Pons (tissue), 1 donor: ENCODE results near the gene ZRSR2.
"Not testable (repeated sequence)": the region's sequence is repeated elsewhere in the genome, so short reads cannot be mapped to it uniquely, and the experiment has no call there.

ENCODE experiments used
- DNase-seq: peaks from one replicate; pipeline ENCODE4 v3.0.0-alpha.2; 2016; ENCODE audit warnings: low spot score

The ZRSR2 gene, protein sequence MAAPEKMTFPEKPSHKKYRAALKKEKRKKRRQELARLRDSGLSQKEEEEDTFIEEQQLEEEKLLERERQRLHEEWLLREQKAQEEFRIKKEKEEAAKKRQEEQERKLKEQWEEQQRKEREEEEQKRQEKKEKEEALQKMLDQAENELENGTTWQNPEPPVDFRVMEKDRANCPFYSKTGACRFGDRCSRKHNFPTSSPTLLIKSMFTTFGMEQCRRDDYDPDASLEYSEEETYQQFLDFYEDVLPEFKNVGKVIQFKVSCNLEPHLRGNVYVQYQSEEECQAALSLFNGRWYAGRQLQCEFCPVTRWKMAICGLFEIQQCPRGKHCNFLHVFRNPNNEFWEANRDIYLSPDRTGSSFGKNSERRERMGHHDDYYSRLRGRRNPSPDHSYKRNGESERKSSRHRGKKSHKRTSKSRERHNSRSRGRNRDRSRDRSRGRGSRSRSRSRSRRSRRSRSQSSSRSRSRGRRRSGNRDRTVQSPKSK

DNA sequence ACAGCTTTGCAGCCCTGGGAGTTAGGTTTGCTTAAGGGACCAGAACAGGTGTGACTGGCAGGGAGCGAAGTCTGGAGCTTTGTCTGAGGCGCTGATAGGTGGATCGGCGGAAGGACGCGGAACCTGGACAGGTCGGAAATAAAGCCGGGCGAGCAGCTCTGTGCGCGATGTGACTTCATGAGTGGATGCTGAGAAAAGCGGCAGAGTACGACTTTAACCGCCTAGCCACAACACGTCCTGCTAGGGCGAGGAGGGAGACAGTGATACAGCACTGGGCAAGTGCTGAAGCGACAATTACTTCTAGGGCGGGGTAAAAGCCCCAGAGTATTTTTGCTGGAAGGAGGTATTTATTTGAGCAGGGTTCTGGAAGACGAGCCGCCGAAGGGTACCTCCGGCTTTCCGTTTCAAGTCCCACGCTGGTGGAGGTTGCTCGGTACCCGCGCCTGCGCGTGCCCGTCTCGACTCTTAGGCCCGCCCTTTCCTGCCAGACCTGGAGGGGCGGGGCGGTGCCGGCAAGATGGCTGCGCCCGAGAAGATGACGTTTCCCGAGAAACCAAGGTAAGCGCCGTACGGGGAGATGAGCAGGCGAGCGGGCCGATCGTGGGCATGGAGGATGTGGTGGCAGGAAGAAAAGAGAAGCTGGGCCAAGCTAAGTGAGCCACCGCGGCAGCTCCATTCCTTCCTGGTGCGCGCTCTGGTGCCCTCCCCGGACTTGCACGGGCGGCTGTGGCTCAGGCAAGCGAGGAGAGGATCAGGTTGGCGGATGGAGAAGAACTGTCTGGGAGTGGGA is at the start of gene ZRSR2:
TSS of gene ZRSR2 (plus strand) at position 506 of the 790 bp plus-strand sequence. CDS start at position 518, 12 bp downstream.
- peak; percentile 67 for DNase-seq

DNA sequence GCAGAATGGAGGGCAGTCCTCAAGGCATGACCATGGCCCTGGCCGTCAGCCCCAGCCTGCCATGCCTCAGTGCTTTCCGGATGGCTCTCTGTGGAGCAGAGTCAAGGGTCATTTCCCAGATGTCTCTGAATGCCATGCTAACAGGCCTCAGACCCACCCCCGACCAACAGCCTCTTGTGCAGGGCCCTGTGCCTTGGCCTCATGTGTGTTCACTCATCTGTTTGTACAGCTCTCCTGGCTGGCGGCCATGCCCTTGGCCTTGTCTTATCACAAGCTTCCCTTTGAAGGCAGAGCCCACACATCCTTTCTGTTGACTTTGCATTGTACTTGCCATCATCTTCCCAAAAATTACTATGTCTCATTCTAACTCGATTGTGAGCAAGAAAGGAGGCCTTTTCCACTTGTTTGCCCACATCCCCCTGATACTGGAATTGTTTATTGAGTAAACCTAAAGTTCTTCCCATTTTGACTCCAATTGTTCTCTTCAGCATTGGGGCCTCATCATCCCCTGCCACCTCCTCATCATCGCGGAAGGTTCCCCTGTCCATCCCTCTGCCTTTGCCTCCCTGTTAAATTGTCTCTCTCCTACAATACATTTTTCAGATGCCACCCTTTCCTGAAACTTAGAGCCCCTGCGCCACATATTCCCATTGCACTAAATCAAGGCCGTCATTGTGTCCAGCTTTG is 46.0 kb upstream of the ZRSR2 start:
- DNase-seq, result no peak

DNA sequence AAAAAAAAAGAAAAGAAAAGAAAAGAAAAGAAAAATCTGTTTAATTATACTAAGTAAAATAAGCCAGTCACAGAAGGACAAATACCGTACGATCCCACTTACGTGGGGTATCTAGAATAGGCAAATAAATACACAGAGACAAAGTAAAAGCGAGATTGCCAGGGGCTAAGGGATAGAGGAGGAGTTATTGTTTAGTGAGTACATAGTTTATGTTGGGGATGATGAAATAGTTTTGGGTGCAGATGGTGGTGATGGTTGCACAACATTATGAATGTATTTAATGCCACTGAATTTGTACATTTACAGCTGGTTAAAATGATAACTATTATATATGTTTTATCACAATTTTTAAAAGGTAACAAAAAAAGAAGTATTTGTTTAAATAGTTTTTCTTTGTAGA is 45.1 kb upstream of the ZRSR2 start:
- DNase-seq, result no peak

DNA sequence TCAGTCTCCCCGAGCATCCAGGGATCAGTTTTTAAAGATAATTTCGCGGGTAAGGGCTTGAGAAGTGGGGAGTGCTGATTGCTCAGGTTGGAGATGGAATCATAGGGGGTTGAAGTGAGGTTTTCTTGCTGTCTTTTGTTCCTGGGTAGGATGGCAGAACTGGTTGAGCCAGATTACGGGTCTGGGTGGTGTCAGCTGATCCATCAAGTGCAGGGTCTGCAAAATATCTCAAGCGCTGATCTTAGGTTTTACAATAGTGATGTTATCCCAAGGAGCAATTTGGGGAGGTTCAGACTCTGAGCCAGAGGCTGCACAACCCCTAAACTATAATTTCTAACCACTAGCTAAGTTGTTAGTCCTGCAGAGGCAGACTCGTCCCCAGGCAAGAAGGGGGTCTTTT is 43.6 kb upstream of the ZRSR2 start:
- not testable (repeated sequence) for DNase-seq

DNA sequence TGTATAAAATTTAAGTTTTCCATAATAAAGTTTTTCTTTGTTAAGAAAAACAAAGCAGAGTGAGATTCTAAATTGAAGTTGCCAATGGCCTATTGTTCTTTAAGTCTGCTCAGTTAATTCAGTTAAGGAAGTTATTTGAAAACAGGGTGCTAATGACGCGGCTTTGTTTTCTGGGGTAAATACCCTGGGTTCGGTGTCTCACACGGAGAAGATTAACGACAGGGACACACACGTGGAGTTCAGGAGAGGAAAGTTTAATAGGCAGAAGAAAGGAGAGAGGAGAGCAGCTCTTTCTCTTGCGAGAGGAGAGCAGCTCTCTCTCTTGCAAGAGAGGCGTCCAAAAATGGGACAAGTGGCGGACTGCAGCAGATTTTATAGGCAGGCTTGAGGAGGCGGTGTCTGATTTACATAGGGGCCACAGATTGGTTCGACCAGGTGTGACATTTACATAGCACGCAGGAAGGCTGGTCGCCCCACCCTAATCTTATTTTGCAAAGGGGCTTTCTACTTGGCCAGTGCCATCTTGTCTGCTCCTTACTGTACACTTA is 42.6 kb upstream of the ZRSR2 start:
- DNase-seq, result no peak

DNA sequence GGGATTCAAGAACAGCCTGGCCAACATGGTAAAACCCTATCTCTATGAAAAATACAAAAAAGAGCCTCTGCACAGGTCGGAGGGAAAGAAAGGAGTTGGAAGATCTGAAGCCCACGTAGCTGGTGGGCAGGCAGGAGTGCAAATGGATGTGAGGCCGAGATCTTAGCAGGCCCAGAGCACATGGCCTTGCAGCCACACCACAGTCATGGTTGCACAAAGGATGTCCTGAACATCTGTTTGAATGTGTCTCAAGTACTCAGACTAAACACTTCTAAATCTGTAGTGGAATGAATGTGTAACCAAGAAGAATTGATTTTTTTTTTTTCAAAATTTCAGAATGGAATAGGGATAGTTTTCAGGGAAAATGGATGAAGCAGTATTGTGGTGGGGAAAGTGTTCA is 41.4 kb upstream of the ZRSR2 start:
- no peak for DNase-seq

DNA sequence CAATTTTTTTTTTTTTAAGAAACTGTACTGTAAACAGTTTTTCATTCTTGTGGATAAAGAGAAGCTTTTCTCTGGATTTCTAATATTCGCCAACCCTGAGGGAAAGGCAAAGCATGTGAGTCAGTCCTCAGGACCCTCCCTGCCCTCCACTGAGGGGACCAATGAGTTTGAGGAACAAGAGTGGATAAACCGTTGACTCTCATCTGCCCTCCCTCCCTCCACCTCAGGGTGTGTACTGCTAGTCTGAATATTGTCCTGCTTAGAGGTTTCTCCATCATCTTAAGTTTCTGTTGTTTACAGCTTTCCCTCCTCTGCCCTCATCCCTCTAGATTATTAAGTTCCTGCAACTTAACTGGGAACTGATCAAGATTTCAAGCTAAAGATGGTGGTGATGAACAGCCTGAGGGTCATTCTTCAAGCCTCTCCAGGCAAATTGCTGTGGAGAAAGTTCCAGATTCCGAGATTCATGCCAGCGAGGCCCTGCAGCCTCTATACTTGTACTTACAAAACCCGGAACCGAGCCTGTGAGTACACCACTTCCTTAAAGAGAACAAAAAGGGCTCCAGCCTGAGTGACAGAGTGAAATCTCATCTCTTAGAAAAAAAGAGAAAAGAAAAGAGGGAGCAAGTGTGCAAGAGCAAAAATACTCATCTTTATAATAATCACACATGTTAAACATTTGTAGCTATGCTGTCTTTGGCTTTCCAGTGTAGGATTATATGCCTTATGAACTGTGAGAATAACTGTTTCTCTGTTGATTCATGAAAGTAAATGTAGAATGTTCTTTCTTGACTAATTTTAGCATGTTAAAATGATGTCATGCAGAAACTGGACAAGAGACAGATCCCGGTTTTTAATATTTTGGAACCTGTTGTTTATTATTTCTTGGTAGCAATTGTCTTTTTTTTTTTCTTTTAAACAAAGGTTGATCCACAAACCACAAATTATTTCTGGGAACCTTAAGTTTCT is 40.4 kb upstream of the ZRSR2 start:
- DNase-seq, result peak; percentile 48

DNA sequence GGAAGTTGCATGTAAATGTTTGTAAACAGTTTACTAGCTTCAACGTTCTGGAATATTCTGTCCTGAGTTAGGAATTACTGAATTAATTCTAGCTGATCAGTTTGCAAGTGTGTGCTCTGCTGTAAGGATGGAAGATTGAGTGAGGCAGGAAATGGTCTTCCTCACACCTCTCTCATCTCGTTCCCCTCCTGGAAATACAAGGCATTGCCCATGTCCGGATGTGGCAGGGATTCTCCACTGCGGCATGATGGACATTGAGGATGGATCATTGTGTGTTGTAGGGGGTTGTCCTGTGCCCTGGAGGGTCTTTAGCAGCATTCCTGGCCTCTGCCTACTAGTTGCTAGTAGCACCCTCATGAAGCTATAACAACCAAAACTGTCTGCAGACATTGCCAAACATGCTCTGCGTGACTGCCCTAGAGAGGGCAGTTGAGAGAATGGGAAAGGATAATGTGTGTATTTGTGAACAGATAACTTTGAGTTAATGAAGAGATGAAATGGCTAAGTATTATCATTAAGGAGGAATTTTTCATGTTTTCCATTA is 39.6 kb upstream of the ZRSR2 start:
- DNase-seq, result peak; percentile 16

DNA sequence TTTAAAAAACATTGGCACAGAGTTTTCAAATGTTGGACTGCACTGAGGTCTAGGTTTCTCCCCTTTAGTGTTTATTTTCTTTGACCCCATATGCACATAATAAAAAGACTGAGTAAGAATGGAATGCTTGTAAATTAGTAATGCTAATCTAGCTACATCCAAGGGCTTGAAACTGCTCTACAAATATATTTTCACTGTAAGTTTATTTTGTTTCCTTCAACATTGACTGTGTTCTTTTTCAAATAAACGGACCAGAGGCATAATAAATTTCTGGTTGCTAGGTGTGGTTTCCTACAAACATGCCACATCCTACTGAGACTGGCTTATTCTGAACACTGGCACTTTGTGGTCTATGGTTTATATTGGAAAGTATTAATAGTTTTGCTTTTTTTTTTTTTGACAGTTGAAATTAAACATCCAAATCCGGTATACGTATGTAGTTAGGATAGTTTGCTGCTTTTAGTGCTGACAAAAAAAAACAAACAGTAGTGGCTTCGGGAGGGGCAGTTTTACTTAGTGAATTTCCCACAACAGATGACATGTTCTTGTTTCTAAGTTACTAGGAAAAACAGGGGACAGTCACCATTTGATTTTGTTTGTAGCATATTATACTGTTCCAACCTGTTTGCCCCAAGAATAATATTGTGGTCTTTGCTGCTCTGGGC is 39.0 kb upstream of the ZRSR2 start:
- no peak for DNase-seq

DNA sequence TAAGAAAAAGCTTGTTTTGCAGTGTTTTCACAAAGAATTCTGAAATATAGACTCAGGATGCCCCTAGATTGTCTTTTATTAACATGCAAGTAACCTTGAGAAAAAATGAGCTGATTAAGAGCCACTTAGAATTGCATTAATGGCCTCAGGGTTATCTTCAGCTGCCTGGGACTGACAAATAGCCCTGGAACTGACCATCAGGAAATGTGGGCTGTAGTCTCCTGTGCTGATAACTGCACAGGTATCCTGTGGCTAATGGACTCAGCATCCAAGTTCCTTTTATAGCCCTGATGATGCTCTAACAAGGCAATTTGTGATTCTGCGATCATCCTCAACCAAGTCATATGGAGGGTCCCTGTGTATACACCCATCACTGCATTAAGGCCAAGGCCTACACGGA is 35.2 kb upstream of the ZRSR2 start:
- DNase-seq, result no peak

DNA sequence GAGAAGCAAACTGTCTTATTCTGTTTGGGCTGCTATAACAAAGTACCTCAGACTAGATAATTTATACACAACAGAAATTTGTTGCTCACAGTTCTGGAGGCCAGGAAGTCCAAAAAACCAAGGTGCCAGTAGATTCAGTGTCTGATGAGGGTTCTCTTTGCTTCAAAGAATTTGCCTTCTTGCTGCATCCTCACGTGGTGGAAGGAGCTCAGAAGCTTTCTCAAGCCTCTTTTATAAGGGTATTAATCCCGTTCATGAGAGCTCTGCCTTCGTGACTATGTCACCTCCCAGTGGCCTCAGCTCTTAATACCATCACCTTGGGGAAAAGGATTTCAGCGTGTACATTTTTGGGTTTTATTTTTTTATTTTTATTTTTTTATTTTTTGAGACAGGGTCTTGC is 32.1 kb upstream of the ZRSR2 start:
- no peak for DNase-seq

DNA sequence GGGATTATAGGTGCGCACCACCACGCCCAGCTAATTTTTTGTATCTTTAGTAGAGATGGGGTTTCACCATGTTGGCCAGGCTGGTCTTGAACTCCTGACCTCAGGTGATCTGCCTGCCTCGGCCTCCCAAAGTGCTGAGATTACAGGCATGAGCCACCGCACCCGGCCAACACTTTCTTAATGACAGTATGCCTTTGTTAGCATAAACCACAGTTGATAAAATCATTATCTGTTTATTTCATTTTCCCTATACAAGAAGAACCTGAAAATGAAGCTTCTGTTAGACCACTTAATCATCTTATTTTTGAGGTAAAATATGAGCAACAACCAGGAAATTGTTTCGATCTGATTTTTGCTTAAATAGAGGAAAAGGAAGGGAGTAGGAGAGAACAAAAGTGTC is 30.4 kb upstream of the ZRSR2 start:
- DNase-seq, result not testable (repeated sequence)

DNA sequence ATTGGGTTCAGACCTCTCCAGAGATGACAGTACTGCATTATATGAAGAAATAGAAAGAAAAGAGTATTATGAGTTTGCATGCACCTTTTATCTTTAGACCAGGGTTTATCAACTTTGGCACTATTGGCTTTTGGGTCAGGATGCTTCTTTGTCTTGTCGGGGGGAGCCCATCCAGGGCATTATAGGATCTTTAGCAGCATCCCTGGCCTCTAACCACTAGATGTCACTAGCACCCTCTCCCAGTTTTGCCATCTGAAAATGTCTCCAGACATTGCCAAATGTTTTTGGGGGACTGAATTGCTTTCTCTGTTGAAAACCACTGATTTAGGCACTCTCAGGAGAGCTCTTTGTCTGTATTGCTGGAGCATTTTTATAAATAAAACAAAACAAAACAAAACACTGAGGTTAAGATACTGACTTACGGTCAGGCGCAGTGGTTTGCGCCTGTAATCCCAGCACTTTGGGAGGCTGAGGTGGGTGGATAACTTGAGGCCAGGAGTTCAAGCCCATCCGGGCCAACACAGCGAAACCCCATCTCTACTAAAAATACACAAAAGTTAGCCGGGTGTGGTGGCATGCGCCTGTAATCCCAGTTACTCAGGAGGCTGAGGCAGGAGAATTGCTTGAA is 28.6 kb upstream of the ZRSR2 start:
- peak; percentile 59 for DNase-seq

DNA sequence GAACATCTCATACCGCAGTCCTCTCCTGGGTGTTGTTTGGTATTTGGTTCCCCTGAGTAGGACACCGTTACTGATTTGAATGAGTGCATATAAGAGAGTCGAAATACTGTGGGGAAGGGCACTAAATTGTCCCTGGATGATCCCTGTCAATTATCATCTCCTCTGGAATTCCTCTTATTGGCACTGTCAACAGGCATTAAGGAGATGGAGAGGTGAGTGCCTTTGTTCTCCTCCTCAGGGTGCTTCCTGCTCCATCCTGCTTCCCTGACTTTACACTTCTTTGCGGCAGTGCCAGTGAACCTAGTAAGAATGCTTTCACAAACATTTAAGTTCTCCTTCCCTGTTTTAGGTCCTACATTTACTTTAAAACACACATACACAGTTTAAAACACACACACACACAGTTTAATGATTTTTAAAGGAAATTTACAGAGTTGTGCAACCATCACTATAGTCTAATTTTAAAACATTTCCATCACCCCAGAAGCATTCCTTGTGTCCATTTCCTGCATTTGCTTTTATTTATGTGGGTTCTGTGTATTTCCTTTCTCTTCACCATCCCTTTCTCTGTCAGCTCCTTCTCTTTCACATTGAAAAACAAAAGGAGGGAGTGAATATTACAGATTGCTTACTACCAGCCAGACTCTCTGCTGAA is 20.9 kb upstream of the ZRSR2 start:
- no peak for DNase-seq

DNA sequence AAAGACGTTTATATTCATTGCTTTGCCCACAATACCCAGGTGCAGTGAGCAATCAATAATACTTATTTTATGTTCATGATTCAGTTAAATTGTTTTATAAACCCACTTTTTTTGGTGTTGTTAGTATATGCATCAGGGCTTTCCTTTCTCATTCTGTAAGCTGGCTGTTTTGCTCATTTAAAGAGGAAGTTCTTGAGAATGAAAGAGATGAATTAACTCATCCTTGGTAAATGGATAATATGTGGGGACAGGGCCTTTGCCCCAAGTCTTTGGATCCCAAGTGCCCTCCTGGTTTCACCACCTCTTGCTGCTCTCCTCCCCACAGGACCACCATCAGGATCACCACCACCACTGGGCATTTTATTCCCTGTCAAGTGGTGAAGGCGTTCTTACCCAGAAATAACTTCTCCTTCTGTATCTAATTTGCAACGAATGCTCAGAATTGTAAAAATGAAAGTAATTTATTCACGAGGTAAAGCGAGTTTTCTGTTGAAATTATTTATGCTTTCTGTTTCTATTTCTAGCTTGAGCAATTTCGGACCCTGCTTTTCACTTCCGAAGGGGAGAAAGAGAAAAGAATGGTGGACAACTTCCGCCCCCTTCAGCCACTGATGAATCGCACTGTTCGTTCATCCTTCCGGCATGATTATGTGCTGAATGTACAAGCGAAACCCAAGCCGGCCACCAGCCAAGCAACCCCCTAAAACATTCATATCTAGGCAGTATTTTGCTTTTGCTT is 8.2 kb upstream of the ZRSR2 start:
- DNase-seq, result no peak

DNA sequence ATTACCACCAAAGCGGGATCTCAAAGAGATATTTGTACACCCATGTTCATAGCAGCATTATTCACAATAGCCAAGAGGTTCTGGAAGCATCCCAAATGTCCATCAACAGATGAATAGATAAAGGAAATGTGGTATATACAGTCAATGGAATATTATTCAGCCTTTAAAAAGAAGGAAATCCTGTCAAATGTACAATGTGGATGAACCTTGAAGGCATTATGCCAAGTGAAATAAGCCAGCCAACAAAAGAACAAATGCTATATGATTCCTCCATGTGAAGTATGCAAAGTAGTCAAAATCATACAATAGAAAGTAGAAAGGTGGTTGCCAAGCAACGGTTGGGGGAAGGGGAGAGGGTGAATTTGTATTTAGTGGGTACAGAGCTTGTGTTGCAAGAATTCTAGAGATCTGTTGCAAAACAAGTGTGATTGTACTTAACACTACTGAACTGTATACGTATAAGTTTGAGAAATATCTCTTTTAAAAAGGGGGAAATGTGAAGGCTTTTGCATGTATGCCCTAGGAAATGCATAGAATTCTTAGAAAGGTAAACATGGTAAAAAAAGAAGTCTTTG is 5.0 kb upstream of the ZRSR2 start:
- no peak for DNase-seq

DNA sequence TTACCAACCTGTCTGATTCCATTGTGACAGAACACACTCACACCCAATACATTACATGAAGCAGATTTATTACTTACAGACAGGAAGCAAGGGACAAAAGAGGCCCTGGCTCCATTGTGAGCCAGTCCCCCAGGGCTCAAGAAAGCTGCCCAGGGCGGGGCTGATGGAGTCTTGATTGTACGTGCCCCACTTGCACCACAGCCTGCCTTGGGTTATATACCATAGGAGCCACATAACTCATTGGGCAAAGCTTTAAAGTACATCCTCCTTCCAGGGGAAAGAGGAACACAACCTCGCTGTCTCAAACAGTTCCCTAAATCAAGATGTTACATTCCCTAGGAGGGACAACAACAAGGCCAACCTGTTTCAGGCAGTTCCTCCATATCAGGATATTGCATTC is 3.4 kb upstream of the ZRSR2 start:
- no peak for DNase-seq

DNA sequence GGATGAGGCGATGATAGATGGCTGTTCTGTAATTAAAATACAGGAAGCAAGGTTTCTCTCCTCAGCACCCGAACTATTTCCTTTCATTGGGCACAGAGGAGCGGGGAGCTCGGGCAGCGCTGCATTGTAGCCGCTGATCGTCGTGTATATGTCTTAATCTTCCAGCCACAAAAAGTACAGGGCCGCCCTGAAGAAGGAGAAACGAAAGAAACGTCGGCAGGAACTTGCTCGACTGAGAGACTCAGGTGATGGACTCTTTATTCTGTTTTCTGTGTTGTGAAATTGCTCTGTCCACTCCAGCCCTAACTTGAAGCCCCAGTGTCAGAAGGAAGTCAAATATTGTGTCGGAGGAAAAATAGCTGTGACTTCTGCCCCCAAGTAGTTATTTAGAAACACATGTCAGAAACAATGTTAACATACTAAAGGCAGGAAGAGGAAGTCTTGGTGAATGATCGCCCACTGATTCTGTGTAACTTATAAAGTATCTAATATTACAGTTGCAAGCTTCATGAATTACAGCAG is 546 bp downstream of the ZRSR2 start:
- peak; percentile 22 for DNase-seq
